SH-SY5Y (cell line): ENCODE data around the gene SPR.

Experiments used
- GATA2 ChIP-seq: IDR thresholded peaks from 2 replicates; pipeline ENCODE4 v1.6.1; 2011; ENCODE audit warnings: mild to moderate bottlenecking, low read depth, low read length
- GATA3 ChIP-seq: IDR thresholded peaks from 2 replicates; pipeline ENCODE4 v1.6.1; 2011; ENCODE audit warnings: low read depth, mild to moderate bottlenecking, low read length, moderate library complexity

The SPR gene

DNA sequence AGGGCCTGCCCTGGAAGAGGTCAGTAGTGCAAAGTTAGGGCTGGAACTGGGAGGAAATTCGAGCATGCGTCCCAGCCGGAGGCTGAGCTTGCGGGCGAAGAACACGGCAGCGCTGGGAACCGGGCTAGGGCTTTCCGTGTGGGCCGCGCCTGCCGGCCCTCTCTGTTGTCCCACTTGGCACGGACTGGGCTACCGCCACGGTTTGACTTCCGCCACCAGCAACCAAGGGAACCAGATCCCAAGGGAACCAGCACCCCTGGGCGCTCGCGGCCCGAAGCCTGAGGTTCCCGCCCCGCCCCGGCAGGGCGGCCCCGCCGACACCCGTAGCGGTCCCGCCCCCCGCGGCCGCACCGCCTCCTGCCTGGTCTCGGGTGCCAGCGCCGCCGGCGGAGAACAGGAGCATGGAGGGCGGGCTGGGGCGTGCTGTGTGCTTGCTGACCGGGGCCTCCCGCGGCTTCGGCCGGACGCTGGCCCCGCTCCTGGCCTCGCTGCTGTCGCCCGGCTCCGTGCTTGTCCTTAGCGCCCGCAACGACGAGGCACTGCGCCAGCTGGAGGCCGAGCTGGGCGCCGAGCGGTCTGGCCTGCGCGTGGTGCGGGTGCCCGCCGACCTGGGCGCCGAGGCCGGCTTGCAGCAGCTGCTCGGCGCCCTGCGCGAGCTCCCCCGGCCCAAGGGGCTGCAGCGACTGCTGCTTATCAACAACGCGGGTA lies at the start of gene SPR:
Gene SPR, plus strand, starts transcription at position 377 of the 708 bp plus-strand sequence. Its CDS starts 25 bp downstream, at position 402.
- TF ChIP-seq GATA3 (no peak), GATA2 (no peak; the same call in 1 of the 2 replicates)

DNA sequence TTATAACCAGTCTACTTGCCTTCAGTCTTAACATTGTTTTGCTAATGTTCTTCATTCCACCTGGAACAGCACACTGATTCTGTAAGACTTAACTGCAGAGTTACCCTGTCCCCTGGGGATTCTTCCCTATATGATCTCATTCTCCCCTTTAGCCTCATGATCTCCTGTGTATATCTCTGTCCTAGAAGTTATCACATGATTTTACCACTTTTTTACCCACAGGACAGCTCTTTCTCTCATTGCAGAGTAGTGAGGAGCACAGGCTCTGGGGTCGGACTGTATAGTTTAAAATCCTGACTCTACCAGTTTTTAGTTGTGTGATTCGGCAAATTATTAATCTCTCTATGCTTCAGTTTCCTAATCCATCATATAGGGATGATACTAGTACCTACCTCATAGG lies 47.1 kb upstream of the SPR start:
- TF ChIP-seq GATA3 (no peak), GATA2 (no peak)

DNA sequence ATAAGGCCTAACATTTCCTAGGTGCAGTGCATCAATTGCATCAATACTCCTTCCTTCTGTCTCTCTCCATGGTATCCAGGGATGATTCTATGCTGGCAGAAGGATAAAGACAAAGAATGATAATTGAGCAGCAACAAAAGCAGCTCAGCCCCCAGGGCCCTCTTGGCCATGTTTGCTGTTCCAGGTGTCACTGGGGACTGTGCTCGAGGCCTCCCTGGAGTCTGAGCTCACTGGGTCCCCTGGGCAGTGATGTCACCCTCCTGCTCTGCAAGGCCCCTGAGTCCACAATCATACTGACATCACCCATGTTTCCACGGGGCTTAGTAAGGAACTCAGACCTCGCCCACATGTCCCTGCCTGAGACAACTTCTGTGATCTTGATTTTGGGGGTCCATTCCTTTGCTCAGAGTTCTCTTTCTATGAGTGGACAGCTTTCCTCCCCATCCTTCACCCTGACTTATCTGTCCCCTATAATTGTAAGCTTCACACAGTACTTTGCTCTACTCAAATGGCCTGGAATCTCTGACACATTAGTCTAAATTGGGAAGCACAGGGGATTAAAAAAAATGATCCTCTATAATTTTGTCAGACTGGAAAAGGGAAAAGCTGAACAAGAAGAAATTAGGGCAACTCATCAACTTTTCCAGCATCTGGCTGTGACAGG lies 45.6 kb upstream of the SPR start:
- TF ChIP-seq GATA2 (no peak), GATA3 (no peak)

- TF ChIP-seq GATA2, result no peak
- TF ChIP-seq GATA3, result no peak
Observed at GRCh38 chr2:72843301-72843700, 43.9 kb upstream of the SPR start.

- TF ChIP-seq GATA3, result no peak
- no peak for TF ChIP-seq GATA2
Observed at GRCh38 chr2:72846171-72847095, 40.8 kb upstream of the SPR start.

DNA sequence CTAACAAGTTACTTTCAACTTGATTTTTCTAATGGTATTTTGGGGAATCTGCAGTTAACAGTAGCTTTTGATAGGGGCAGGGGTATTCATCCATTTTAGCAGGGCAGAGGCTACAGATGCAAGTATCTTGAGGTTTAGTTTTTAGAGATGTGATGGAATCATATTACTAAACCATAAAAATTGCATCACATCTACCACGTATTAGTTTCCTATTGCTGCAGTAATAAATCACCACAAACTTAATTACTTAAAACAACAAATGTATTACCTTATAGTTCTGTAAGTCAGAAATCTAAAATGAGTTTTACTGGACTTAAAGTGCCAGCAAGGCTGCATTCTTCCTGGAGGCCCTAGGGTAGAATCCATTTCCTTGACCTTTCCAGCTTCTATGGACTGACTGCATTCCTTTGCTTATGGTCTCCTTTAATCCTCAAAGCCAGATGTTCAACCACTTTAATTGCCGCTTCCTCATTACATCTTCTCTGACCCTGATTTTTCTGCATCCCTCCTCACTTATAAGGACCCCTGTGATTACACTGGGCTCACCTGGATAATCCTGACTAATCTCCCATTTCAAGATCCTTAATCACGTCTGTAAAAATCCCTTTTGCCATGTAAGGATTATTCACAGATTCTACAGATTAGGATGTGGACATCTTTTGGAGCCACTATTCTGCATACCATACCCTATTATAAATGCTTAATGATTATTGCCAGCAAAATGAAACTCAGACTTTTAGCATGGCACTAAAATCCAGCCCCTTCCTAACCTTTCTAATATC lies 39.5 kb upstream of the SPR start:
- TF ChIP-seq GATA3 (no peak), GATA2 (no peak)

DNA sequence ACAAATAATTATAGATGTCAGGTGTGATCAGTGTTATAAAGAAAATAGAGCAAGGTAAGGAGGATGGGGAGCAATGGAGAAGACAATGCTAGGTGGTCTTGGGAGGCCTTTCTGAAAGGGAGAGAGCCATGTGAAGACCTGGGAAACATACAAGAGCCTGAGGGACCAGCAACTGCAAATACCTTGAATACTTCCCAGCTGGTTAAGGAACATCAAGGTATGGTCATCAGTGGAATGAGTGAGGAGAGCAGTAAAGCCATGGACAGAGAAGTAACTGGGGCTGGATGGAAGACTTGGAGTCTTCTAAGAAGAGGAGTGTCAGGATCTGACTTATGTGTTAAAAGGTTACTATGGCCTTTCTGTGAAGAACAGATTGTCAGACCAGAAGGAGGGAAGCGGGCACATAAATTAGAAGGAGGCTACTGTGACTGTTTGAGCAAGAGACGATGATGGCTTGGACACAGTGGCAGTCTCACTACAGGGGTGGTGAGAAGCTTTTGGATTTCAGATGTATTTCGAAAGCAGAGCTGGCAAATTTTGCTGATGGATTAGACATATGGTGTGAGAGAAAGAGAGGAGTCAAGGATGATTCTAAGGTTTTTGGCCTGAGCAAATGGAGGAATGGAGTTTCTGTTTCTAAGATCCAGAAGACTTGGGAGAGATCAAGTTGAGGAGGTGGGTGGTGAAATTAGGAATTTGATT lies 38.6 kb upstream of the SPR start:
- TF ChIP-seq GATA2, result no peak
- TF ChIP-seq GATA3, result no peak

GRCh38 chr2:72849138-72849462 lies 38.1 kb upstream of the SPR start:
- TF ChIP-seq GATA3 (no peak), GATA2 (no peak)

- TF ChIP-seq GATA3 (no peak), GATA2 (no peak)
Observed at GRCh38 chr2:72851333-72851732, 35.9 kb upstream of the SPR start.

- no peak for TF ChIP-seq GATA2
- no peak for TF ChIP-seq GATA3
Observed at GRCh38 chr2:72859831-72860262, 27.4 kb upstream of the SPR start.

- TF ChIP-seq GATA2 (no peak), GATA3 (no peak)
Observed at GRCh38 chr2:72862239-72862988, 24.8 kb upstream of the SPR start.

DNA sequence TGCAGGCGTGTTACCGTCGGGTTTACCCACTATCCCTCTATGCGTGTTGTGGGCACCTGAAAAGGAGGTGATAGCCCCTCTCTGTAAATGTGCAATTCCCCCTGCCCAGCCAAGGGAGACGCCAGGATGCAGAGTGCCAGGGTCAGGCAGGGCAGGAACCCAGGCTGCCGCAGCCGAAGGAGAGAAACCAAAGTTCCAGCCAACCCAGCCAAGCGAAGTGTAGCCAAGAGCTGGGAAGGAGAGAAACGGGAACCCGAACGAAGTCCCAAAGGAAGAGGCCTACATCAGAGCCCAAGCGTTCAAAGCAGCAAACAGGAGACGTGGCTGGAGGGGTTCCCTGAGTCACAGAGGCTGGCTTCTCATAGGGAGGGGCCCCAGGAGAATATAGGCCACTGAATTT lies 24.2 kb upstream of the SPR start:
- TF ChIP-seq GATA2 (no peak), GATA3 (no peak)
